GM19035 (cell line): ENCODE results near the gene ZBTB16.
"Not testable (repeated sequence)": the region's sequence is repeated elsewhere in the genome, so short reads cannot be mapped to it uniquely, and the experiment has no call there.

ENCODE experiments used
- ATAC-seq: cut with Tn5 transposase; IDR thresholded peaks from one replicate; pipeline ENCODE4 v1.9.1; 2021; ENCODE audit not compliant: unreplicated experiment

ZBTB16 gene

GRCh38 chr11:114040706-114041211, 18.8 kb upstream of the ZBTB16 start:
- no peak for ATAC-seq

- no peak for ATAC-seq
These were observed 17.3 kb upstream of the ZBTB16 start for GRCh38 chr11:114042234-114042633.

DNA sequence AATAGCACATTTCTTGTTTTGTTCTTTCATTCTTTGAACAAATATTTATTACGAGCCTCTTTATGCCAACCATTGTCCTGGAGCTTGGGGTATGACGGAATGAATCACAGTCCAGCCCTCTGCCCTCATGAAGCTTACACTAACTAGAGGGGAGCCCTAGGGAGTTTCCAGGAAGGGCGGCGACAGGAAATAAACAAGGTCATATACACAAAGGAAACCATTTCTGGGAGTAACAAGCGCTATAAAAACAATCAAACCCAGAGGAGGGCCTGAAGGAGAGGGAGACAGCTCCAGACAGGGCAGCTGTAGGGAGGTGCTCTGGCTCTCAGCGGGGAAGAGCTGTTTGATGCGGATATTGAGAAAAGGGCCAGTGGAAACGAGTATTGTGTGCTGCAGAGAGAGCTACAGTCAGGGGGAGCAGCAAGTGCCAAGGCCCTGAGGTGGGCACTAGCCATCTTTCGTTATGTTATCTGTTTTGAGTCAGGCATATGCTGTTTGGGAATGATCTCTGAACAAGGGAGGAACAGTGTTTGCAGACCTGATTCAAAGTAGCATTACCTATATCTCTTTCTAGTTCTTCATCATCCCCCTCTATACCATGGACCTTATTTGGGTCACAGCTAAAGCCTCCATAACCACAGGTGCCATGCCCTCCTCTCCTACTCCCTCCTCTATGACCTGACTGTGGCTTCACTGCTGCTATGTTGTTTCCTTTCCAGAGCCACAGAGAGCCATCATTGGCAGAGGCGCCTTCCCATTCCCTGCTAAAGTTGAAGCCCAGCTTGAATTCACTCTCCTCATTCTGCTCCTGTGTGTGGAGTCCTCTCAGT, 15.3 kb upstream of the ZBTB16 start:
- ATAC-seq = no peak

GRCh38 chr11:114047327-114047726, 12.2 kb upstream of the ZBTB16 start:
- ATAC-seq = no peak

GRCh38 chr11:114049050-114049449, 10.5 kb upstream of the ZBTB16 start:
- ATAC-seq = no peak

GRCh38 chr11:114049766-114050165, 9.7 kb upstream of the ZBTB16 start:
- not testable (repeated sequence) for ATAC-seq

DNA sequence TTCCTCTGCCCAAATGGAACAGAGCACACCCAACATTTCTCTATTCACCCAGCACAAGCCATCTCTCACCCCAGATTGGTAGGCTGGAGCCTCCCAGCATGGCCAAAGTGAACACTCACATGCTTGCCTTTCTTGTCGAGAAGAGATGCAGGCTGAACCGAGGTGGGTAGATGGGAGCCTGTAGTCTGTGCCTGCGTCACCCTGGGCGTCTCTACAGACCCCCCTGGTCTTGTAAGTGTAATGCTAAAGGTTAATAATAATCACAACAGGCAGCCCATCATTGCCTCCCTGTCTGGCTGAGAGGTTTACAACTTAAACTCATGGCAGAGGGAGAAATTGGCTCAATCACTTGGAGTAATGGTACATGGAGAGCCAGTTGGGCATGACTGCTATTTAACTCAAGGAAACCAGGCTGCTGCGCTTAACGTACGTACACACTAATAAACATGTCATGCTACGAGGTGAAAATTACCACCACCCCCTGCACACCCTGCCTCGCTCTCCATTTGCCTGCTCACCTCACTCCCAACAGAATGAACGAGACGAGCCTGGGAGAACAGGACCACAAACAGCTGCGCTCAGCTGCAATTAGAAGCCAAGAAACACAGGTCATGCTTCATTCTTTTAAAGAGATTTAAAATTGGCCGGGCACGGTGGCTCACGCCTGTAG, 9.1 kb upstream of the ZBTB16 start:
- ATAC-seq = no peak

DNA sequence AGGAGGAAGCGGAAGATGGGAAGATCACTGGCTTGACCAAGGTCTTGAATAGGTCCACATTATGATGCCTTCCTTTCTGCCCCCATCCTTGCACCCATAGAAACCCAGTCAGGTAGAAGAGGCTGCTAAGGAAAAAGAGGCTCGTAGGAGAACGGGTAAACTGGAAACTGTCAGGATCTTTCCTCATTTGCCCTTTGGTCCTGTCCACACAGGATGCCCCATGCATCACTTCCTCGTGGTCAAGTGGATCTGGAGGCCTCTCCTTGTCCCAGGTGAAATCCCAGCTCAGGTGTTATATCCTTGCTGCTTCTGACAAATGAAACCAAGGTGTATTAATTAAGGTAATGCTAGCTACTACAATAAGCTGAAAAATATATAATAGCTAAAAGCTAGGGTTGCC, 8.0 kb upstream of the ZBTB16 start:
- ATAC-seq = no peak

GRCh38 chr11:114052160-114052559, 7.4 kb upstream of the ZBTB16 start:
- ATAC-seq = no peak

DNA sequence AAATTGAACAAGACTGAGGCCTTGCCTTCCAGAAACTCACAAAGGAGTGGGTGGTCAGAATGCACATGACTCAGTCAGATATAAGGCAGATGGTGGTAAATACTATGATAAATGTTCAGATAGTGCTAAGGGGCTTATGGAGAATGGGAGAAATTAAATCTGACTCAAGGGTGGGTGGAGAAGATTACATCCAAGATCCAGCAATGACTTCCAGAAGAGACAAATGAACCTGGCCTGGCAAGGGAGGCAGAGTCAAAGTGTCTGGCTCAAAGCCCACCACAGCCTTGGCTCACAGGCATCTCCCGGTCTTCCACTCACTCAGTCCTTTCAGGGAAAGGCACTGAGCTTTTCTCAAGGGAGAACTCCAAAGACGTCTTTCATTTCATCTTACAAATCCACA, 6.1 kb upstream of the ZBTB16 start:
- ATAC-seq = no peak

DNA sequence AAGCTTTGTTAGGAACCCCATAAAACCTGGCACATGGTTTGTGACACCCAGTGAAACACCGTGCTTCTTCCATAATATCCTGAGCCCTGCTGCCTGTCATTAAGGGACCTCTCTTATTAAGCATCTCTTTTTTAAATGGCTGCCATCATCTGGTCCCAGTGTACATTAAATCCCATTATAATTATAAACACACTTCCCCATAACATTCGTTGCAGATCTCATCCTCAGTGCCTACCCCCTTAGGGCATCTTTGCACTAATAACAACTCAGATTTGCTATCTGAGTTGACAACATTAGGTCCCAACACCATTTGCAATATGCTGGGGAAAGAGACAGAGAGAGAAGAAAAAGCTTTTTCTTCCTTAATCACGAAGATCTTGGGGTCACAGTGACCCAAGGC, 4.7 kb upstream of the ZBTB16 start:
- ATAC-seq = no peak

DNA sequence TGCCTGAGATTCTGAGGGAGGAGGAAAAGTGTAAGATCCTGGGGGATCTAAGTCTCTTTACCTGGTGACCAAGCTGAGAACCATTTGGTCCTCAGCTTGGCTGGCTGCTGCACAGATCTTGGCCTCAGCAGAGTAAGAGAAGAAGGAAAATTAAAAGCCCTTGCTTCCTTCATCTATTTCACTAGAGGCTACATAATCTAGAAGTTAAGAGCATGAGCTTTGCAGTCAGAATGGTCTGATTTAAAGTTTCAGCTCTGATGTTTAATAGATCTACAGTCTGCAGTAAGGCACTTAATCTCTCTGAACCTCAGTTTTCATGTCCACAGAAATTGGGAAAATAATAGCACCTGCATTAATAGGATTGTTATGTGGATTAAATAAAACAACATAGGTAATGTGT, 3.1 kb upstream of the ZBTB16 start:
- no peak for ATAC-seq

DNA sequence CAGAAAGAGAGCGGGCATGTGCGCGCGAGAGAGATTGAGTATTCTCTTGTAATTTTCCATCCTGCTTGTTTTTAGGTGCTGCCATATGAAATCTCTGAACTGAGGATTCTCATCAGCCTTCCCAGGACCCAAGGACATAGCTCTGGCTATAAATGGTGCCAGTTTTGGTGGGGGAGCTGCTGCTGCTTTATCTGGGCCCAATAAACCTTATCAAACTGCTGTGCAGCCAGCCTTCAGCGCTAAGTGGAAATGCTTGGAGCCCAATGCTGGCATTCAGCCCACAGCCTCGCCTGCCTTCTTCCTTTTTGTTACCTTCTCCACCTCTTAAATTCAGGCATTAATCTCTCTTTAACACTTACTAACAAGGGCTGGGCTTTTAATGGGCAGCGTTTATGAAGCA, 2.4 kb upstream of the ZBTB16 start:
- no peak for ATAC-seq

DNA sequence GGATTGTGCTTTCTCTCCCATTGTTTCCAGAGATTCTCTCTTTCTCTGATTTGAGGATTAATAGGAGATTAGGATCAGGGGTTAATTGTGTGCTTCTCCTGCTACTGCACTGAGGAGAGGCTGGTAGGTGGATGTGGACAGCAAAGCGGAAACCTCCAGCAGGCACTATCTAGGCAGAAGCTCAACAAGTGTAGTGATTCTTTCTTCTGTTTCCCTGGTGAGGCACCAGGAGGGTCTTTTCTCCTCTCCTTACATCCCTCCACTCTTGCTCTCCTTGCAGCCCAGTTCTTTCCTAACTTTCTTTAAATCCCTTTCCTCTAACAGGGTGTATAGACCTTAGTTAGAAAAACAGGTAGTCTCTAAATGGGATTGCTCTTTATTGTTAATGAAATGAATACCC, 1.9 kb upstream of the ZBTB16 start:
- ATAC-seq = no peak

GRCh38 chr11:114058026-114058706, 1.3 kb upstream of the ZBTB16 start:
- no peak for ATAC-seq

- no peak for ATAC-seq
These were observed 637 bp upstream of the ZBTB16 start for GRCh38 chr11:114058871-114059277.

GRCh38 chr11:114059984-114060391, 477 bp downstream of the ZBTB16 start:
- ATAC-seq = no peak

DNA sequence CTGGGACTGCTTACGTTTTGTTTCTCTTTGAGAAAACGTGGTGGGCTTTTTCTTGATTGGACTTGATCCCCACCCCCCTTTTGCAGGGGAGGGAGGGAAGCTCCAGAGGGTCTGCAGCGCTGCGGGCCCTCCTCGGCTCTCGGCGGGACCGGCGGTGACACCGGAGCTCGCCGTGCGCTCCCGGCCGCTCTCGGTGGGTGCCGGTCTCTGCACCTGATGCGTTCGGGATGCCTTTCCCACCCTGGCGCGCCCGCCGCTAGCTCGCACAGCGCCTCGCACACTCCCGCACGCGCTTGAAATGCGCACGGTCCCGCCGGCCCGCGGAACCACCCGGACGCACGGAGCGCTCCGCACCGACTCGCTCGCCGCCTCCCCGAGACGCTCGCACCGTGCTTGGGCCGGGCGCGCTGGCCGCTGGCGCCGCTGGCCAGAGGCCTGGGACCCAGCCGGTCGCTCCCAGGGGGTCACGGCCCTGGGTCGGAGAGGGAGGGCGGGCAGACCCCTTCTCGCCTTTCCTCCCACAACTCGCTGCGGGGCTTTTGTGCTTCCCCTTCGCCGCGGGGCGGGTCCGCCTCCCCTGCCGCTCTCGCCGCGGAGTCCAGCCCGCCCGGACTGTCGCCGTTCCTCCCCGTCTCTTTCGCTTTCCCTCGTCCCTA, 1.0 kb downstream of the ZBTB16 start:
- no peak for ATAC-seq

DNA sequence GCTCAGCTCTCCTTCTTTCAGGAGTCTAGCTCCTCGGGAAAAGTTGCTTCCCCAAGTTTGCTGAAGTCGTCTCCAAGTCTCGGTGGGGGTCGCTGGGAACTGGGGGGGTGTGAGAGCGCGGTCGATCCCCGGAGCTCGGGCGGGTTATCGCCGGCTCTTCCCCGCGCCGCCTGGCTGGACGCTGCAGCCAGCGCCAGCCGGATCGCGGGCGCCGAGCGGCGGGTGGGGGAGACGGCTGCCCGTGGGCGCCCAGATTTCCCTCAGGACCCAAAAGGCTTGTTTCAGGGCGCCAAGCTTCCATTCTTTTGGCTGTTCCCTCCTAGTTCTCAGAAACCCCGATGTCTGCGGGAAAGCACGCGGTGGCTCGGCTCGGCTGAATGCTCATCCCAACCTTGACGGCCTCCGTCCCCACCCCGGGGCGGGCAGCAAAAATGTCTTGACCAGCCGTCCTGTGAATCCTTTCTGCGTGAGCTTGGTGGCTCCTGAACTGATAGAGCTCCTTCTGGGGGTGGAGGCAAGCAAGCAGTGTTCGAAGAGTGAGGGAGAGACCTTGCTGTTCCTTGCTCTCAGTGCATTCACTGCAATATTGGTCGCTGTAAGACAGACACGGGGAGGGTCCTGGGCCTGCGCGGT, 1.7 kb downstream of the ZBTB16 start:
- no peak for ATAC-seq

- ATAC-seq = no peak
These were observed 2.2 kb downstream of the ZBTB16 start for GRCh38 chr11:114061681-114062049.

DNA sequence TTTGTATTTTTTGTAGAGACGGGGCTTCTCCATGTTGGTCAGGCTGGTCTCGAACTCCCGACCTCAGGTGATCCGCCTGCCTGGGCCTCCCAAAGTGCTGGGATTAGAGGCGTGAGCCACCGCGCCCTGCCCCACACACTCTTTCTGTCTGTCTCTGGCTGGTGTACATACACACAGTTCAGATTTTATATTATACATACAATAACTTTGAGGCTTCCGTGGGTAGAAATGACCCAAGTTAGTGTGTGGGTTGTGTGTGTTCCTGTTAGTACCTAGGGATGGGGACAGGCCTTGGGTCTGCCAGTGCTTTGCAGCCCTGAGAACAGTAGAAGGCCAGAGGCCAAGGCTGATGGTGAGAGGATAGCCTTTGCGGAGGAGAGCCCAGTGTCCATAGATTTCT, 2.8 kb downstream of the ZBTB16 start:
- no peak for ATAC-seq
